ENCODE results near the gene CYTH4. TPM values are rescaled to one million over a fixed set of nuclear protein-coding genes. Genes with fewer than 3 reads are reported as not detected.
"Not testable (repeated sequence)": the region's sequence is repeated elsewhere in the genome, so short reads cannot be mapped to it uniquely, and the experiment has no call there.

Gene CYTH4, protein sequence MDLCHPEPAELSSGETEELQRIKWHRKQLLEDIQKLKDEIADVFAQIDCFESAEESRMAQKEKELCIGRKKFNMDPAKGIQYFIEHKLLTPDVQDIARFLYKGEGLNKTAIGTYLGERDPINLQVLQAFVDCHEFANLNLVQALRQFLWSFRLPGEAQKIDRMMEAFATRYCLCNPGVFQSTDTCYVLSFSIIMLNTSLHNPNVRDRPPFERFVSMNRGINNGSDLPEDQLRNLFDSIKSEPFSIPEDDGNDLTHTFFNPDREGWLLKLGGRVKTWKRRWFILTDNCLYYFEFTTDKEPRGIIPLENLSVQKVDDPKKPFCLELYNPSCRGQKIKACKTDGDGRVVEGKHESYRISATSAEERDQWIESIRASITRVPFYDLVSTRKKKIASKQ
- total RNA-seq (2021), result 0.11 to 0.16 TPM (median 0.15 TPM) in 3 replicates
- percentile 6 among the genes with signal in this experiment for Bru-seq, nascent RNA
- long read RNA-seq, experiment 1, result 0 reads
- long read RNA-seq, experiment 2, result 0 reads
- long read RNA-seq, experiment 3, result 0 reads

DNA sequence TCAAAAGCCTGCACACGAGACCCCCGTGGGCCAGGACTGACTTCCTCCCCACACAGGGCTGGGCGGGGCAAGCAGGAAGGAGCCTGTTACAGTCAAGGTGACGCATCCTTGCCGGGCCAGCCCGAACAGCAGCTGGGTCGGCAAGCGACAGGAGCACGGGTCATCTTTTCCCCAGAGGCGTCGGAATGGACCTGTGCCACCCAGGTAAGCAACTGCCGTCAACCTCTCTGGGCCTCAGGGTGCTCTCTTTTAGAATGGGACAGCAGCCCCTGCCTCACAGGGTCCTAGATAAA, at the start of gene CYTH4:
Gene CYTH4, plus strand, starts transcription at position 124 of the 293 bp plus-strand sequence. Its CDS starts 62 bp downstream, at position 186.
- Mint-ChIP-seq H3K27ac (no peak within 1 kb of the TSS), H3K36me3 (no peaks in the 10 kb centered on the region), H3K4me3 (no peak within 1 kb of the TSS), H3K27me3 (ENCODE audit: low read depth) (no peaks in the 10 kb centered on the region; the same call in 1 of the 2 replicates), H3K4me1 (peaks cover 20% of the 10 kb centered on the region), H3K9me3 (peaks cover 6% of the 10 kb centered on the region)
- DNase-seq (ENCODE audit: low spot score), result no peak
- no peak for TF ChIP-seq CREB1 (CRISPR knock-in tag; IDR thresholded peaks at IDR 0.05)
- TF ChIP-seq ZNF671 (CRISPR knock-in tag; IDR thresholded peaks at IDR 0.05), result no peak
- ATAC-seq, result no peak
- ChIA-PET POLR2A (no interaction called here), CTCF (interaction anchor here (1.0 kb wide), 1 partner anchor 24 kb away, joined by 3 read pairs; no protein-coding TSS in a partner anchor)

DNA sequence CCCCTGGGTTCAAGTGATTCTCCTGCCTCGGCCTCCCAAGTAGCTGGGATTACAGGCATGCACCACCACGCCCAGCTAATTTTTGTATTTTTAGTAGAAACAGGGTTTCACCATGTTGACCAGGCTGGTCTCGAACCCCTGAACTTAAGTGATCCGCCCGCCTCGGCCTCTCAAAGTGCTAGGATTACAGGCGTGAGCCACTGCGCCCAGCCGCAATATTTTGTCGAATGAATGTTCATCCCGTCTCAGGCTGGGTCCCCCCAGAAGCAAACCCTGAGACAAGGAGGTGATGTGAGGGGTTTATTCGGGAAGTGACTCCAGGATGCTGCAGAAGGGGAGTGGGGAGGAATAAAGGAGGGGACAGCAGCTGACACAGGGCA, 48.9 kb upstream of the CYTH4 start:
- H3K9me3 Mint-ChIP-seq; H3K27me3 Mint-ChIP-seq (ENCODE audit: low read depth); ATAC-seq; H3K27ac Mint-ChIP-seq; POLR2A ChIA-PET; H3K36me3 Mint-ChIP-seq; H3K4me3 Mint-ChIP-seq; DNase-seq (ENCODE audit: low spot score); H3K4me1 Mint-ChIP-seq: not testable (repeated sequence)
- CTCF ChIA-PET, result interaction anchor here (1.6 kb wide), 1 partner anchor 11 kb away, joined by 3 read pairs; the partner anchor contains the start of gene RAC2

GRCh38 chr22:37233751-37234631, 48.3 kb upstream of the CYTH4 start:
- Mint-ChIP-seq H3K9me3 (no peaks in the 10 kb centered on the region), H3K36me3 (no peaks in the 10 kb centered on the region), H3K27ac (no peak overlapping the region), H3K27me3 (ENCODE audit: low read depth) (peaks cover 2% of the 10 kb centered on the region), H3K4me3 (no peak overlapping the region), H3K4me1 (peaks cover 10% of the 10 kb centered on the region)
- TF ChIP-seq, protein P1, sequence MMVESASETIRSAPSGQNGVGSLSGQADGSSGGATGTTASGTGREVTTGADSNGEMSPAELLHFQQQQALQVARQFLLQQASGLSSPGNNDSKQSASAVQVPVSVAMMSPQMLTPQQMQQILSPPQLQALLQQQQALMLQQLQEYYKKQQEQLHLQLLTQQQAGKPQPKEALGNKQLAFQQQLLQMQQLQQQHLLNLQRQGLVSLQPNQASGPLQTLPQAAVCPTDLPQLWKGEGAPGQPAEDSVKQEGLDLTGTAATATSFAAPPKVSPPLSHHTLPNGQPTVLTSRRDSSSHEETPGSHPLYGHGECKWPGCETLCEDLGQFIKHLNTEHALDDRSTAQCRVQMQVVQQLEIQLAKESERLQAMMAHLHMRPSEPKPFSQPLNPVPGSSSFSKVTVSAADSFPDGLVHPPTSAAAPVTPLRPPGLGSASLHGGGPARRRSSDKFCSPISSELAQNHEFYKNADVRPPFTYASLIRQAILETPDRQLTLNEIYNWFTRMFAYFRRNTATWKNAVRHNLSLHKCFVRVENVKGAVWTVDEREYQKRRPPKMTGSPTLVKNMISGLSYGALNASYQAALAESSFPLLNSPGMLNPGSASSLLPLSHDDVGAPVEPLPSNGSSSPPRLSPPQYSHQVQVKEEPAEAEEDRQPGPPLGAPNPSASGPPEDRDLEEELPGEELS (CRISPR knock-in tag; IDR thresholded peaks at IDR 0.05), result no peak
- ATAC-seq, result no peak
- CTCF ChIA-PET, result interaction anchor here (1.1 to 1.6 kb wide), 2 partner anchors 11 to 25 kb away, joined by 3 read pairs; partner anchors contain the start of gene RAC2
- DNase-seq (ENCODE audit: low spot score), result no peak
- POLR2A ChIA-PET, result no interaction called here

DNA sequence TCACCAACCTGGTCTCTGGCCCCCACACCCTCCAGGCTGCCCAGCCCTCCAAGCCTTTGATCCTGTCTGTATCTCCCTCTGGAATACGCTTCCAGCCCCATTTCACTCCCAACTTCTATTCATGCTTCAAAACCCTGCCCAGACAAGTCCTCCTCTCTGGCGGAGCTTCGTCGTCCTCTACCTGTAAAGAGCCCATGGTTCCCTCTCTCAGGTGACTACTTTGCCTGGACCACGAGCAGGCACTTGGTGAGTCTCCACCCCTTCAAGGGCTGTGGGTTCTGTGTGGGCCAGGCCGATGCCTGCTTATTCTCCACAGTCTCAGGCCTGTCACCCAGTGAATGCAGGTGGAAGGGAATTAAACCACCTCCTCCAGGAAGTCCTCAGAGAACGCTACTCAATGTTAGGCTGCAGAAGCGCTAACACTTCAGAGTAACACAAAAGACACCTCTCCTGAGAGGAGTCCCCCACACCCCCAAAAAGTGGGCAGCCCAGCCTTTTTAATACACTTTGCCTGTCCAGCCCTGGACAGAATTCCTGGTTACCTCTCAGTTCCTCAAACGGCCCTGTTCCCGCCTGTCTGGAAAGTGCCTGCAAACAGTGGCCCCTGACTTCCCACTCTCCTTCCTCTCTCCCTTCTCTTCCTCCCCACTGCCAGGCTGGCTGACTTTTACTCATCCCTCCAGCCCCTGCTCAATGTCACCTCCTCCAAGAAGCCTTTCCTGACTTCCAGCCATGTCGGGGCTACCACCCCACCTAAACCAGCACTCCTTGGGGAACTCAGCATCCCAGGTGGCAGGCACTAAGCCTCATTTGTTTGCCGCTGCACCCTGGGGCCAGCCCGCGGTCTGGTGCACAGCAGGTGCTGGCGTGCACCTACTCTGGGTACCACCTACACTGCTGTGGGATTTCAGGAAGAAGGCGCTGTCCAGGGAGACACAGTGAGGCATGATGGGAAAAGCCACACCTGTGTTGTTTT, 47.3 kb upstream of the CYTH4 start:
- peak overlapping the region; percentile 79 for H3K27ac Mint-ChIP-seq
- no peaks in the 10 kb centered on the region for H3K9me3 Mint-ChIP-seq
- ChIA-PET POLR2A (no interaction called here), CTCF (interaction anchor here (1.1 to 1.6 kb wide), 2 partner anchors 10 to 24 kb away, joined by 3 read pairs; partner anchors contain the start of gene RAC2)
- DNase-seq (ENCODE audit: low spot score) (no peak), ATAC-seq (no peak)
- TF ChIP-seq FOXK1 (CRISPR knock-in tag; IDR thresholded peaks at IDR 0.05) (no peak), IRF2 (CRISPR knock-in tag; IDR thresholded peaks at IDR 0.05; ENCODE audit: borderline replicate concordance, low read depth) (no peak)
- H3K4me3 Mint-ChIP-seq, result no peak overlapping the region
- peaks cover 2% of the 10 kb centered on the region for H3K27me3 Mint-ChIP-seq (ENCODE audit: low read depth)
- H3K4me1 Mint-ChIP-seq, result peaks cover 10% of the 10 kb centered on the region
- H3K36me3 Mint-ChIP-seq, result no peaks in the 10 kb centered on the region

GRCh38 chr22:37235897-37236607, 46.3 kb upstream of the CYTH4 start:
- H3K36me3 Mint-ChIP-seq, result no peaks in the 10 kb centered on the region
- ATAC-seq (no peak), DNase-seq (ENCODE audit: low spot score) (no peak)
- no peak overlapping the region for H3K4me3 Mint-ChIP-seq
- H3K27ac Mint-ChIP-seq, result no peak overlapping the region
- ChIA-PET CTCF (no interaction called here), POLR2A (no interaction called here)
- peaks cover 10% of the 10 kb centered on the region for H3K4me1 Mint-ChIP-seq
- peaks cover 2% of the 10 kb centered on the region for H3K27me3 Mint-ChIP-seq (ENCODE audit: low read depth)
- no peaks in the 10 kb centered on the region for H3K9me3 Mint-ChIP-seq
- TF ChIP-seq ETV6 (CRISPR knock-in tag; IDR thresholded peaks at IDR 0.05) (no peak), FOXJ3 (CRISPR knock-in tag; IDR thresholded peaks at IDR 0.05; ENCODE audit: borderline replicate concordance) (no peak), SMAD4 (CRISPR knock-in tag; IDR thresholded peaks at IDR 0.05) (no peak), ZNF416 (CRISPR knock-in tag; IDR thresholded peaks at IDR 0.05) (no peak), RELA (CRISPR knock-in tag; IDR thresholded peaks at IDR 0.05; ENCODE audit: borderline replicate concordance) (no peak), CDX4 (CRISPR knock-in tag; IDR thresholded peaks at IDR 0.05; ENCODE audit: borderline replicate concordance) (no peak), ELF4 (CRISPR knock-in tag; IDR thresholded peaks at IDR 0.05; ENCODE audit: low read depth) (no peak), CREB1 (CRISPR knock-in tag; IDR thresholded peaks at IDR 0.05) (no peak), MXD4 (CRISPR knock-in tag; IDR thresholded peaks at IDR 0.05; ENCODE audit: borderline replicate concordance) (no peak), SOX15 (CRISPR knock-in tag; IDR thresholded peaks at IDR 0.05) (no peak), NFE2L1 (CRISPR knock-in tag; IDR thresholded peaks at IDR 0.05) (no peak), HMGA2 (CRISPR knock-in tag; IDR thresholded peaks at IDR 0.05) (no peak)
